Stimulated activated naive CD8-positive, alpha-beta T cell treated with anti-CD3 and anti-CD28 coated beads, Interleukin-15, Interleukin-2, amounts not matched to agents 100 U/mL and 50 U/mL, for 24 hours (primary cell): ENCODE measurements around the gene PIGR.

Source experiments
- ATAC-seq: fragments of 150-1000 bp; cut with Tn5 transposase; one replicate; pipeline ENCODE4 v1.10.0; 2021
- DNase-seq: peaks from one replicate; pipeline ENCODE4 v3.0.0; 2021

The PIGR gene

DNA sequence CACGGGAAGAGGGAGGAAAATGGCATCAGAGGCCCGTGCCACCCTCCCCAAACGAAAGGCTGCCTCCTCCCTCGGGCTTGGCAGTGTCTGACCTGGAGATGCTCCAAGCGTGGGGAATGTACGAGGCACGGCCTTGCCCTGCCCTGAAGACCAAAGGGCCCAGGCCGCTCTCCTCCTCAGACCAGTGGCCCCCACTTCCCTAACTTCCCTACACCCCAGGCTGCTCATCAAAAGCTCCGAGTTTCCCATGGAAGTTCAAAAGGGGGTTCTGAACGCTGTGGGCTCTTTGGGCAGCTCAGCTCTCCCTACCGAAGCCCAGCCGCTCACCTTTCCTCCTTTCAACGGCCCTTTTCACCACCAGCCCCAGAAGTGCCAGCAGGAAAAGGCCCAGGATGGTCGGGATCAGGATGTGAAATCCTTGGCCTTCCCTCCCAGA lies 36.4 kb downstream of the PIGR start:
- ATAC-seq: no peak
- no peak for DNase-seq

DNA sequence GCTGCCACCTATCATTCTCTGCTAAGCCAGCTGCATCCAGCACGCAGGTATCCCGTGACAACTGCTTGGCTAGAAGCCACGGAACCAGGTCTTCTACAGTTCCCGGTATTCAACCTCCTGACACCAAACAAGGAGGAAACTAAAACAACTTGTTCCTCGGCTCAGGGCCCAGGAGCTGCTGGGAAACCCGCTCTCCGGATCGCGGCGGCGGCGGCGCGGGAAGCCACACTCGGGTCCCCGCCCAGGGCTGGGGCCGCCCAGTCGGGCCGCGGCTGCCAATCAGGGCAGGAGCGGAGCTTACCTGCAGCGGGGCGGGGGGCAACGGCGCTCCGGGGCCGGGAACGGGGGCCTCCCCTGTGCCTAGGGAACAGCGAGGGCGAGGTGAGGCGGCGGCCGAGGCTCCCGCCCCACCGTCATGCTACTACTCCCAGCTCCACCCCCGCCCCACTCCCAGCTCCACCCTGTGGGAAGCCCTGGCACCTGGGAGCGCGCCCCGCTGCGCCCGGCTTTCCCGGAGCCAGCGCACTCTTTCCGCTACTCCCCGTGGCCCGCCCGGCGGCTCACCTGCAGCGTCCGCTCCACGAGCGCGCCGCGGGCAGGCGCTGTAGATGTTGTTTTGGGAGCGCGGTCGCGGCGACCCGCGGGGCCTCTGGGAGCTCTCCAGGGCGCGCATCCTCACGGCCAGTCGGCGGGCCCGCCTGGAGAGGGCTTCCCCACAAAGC lies 36.9 kb downstream of the PIGR start:
- DNase-seq: peak; percentile 62
- peak; percentile 17 for ATAC-seq

DNA sequence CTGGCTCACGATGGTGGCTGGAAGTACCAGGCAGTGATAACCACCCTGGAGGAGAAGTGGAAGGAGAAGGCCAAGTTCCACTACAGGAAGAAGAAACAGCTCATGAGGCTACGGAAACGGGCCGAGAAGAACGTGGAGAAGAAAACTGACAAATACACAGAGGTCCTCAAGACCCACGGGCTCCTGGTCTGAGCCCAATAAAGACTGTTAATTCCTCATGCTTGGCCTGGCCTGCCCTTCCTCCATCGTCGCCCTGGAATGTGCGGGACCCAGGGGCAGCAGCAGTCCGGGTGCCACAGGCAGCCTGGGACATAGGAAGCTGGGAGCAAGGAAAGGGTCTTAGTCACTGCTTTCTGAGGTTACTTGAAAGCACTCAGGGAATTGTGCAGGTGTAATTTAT lies 38.2 kb downstream of the PIGR start:
- no peak for DNase-seq
- ATAC-seq: no peak

DNA sequence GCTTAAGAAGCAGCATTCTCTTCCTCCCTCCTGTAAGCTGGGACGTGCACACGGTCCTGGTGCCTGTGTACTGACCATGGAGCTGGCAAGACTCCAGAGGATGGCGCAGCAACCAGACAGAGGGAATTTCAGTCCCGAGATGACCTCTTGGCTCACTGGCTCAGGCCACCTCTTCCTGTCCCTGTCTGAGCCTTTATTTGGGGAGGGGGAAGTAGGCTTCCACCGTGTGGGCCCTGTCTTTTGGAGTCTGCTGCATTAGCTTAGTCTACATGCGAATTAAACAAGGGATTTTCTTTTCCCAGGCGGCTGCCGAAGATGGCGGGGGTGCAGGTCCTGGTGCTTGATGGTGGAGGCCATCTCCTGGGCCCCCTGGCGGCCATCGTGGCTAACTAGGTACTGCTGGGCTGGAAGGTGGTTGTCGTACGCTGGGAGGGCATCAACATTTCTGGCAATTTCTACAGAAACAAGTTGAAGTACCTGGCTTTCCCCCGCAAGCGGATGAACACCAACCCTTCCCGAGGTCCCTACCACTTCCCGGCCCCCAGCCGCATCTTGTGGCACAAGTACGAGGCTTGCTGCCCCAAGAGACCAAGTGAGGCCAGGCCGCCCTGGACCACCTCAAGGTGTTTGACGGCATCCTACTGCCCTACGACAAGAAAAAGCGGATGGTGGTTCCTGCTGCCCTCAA lies 38.8 kb downstream of the PIGR start:
- ATAC-seq: no peak
- no peak for DNase-seq

DNA sequence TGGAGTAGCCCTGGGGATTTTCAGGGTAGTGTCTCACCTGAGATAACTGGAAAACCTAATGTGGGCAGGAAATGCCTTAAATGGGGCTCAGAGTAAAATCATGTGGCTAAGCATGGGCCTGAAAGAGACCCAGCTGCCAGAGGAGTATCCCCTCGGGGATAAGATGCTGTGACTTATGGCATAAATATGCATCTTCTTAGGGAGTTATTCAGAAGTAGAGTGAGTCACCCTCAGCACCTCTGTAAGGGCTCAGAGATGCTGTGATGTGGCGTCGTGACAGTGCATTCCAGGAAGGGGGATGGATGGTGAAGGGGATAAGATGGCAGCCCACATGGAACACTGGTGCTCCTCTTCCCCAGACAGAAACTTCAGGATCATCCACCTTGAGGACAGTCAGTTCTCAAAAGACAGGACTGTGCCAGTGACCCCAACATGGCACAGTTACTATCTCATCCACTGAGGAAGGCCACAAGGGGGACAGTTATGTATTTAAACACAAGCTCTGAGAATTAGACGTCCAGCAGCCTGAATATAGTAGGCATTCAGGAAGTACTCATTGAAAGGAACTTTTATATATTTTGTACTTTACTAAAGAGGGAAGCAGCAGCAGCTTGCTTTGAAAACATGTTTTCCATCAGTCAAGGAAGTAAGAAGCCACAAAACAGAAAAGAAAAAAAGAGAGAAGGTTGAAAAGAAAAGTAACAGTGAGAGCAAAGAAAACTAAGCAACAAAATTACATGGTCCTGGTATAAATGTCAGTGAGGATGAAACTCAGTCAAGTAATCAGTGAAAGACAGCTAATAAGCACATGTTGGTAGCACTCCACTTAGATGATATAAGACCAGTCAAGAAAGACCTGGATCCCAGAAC lies 40.7 kb downstream of the PIGR start:
- DNase-seq (peak; percentile 56), ATAC-seq (peak; percentile 94)

DNA sequence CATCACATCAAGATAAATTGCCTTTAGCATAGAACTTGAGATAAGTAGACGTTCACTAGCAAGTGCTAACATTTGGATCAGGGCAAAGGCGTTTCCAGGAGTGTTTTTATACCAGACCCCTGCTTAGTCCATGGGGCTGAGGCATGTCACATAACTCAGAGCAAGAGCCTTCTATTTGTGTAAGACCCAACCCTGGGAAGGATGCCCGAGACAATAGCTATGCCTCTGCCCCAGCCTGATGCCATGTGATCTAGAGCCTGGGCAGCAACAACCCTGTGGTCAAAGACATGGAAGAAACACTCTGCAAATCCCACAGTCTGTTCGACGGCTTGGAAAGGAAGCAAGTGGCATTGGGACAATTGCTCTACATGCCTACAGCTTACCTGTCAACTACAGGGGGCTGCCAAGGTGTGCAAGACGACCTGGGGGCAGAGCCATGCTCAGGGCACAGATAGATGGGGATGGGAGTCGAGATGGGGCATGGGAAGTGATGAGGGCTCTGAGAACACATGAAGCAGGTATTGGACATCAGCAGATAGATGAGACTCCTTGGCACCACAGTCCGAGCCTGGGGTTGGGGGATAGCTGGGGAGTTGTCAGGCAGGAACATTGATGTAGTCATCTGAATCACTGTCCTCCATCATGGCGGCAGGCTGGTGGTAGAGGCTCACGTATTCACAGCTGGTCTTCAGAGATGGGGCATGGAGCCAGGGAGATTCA lies 41.7 kb downstream of the PIGR start:
- DNase-seq (no peak), ATAC-seq (no peak)

GRCh38 chr1:206903687-206904086 lies 42.6 kb downstream of the PIGR start:
- ATAC-seq: no peak
- no peak for DNase-seq

- DNase-seq (no peak), ATAC-seq (no peak)
Observed at GRCh38 chr1:206902702-206903101, 43.6 kb downstream of the PIGR start.

GRCh38 chr1:206901944-206902343 lies 44.3 kb downstream of the PIGR start:
- no peak for DNase-seq
- no peak for ATAC-seq

- no peak for DNase-seq
- ATAC-seq: no peak
Observed at GRCh38 chr1:206900149-206900548, 46.1 kb downstream of the PIGR start.

GRCh38 chr1:206899717-206900116 lies 46.5 kb downstream of the PIGR start:
- ATAC-seq (no peak), DNase-seq (no peak)

DNA sequence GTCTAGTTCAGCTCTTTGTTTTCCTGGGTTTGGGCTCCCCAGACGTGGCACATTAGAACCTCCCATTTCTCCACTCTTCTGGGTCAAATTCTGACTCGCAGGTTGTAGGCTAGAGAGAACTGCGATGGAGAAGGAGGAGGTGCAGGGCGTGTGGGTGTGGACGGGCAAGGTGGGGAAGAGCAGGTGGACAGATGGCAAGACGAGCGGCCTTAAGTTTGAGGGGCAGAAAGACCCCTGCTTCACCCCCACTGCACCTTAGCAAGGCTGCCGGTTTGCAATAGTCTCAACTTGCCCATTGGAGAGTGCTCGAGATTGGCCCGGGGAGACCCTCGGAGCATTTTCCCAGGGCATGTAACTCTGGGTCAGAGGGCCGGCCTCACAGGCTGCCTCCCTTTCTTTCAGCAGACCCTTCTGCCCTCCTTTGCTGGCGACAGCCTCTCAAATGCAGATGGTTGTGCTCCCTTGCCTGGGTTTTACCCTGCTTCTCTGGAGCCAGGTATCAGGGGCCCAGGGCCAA lies 47.3 kb downstream of the PIGR start:
- DNase-seq (no peak), ATAC-seq (no peak)

DNA sequence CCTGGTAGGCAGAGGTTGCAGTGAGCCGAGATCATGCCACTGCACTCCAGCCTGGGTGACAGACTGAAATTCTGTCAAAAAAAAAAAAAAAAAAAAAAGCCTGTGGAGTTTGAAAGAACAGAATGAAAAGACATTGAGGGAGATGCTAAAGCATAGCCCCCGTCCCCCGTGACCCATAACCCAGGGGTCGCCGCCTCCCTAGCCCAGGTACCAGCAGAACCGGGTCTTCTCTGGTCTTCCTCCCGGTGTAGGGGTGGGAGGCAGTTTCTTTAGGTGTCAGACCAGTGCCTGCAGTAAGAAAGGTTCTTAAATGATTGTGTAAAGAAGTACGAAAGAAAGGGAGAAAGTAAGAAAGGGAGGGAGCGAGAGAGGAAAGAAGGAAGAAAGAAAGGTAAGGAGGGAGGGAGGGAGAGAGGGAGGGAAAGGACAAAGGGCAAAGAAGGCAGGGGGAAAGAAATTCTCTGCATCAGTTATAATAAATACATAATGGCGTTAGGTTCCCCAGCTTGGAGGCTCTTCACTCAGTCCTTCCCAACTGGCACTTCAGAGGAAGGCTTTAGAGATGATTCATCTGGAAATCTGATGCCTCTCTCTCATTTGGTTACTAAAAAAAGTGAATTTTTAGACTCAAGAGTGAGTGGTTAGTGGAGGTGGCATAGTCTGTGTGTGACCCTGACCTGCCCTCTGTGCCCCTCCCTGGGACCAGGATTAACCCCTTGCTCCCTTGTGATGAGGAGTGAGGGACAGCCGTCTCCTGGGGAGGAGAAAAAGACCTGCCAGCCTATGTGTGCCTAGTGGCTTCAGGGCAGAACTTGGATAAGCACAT lies 48.0 kb downstream of the PIGR start:
- no peak for DNase-seq
- ATAC-seq: peak; percentile 7

DNA sequence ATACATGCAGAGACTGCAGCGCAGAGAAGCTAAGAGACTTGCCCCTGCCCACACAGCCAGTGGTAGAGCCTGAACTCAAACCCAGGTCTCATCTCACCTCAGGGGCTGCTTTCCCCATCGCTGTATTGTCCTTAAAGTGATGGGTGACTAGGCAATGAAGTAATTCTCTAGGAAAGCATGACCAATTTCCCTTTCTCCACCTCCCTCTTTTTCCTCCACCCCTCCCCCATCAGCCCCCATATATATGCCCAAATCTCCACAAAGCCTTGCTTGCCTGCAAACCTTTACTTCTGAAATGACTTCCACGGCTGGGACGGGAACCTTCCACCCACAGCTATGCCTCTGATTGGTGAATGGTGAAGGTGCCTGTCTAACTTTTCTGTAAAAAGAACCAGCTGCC lies 49.1 kb downstream of the PIGR start, which contains the start of gene IL24:
Gene IL24 (plus strand): TSS at position 269 of the 400 bp plus-strand sequence. CDS start 390 bp downstream, outside the sequence.
- DNase-seq (peak; percentile 73), ATAC-seq (peak; percentile 84)

DNA sequence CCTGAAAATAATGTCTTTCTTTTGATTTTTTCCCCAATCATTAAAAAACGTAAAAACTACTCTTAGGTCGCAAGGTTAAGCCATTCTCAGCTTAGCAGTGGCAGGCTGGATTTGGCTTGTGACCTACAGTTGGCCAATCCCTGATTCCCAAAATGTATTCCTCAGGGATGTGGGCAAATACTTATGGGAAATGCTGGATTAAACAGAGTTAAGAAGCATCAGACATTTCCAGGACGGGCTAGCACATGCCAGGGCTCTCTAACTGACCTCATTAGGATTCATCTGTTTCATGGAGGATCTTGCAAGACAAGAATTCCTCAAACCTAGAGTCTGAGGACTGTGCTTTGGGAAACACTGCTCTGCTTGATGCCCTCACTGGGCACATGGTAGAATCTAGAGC lies 50.0 kb downstream of the PIGR start:
- ATAC-seq: no peak
- DNase-seq: no peak

- DNase-seq: no peak
- ATAC-seq: no peak
Observed at GRCh38 chr1:206895837-206896242, 50.4 kb downstream of the PIGR start.

DNA sequence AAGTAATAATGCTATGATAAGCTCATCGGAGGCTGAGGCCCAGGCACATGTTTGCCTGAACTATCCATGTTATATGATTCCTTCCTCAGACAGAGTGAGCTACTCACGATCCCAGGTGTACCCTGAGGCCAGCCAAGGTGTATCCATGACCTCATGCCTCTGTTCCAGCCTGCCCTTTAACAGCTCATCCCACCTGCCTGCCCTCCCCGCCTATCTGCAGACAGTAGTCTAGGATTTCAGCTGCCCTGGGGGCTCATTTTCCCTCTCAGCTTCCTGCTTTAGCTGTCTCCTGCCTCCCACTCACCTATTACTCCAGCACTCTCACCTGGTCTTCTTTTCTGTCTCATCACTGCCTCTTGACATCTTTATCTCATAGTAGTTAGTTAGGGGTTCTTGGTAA lies 50.9 kb downstream of the PIGR start:
- DNase-seq (no peak), ATAC-seq (no peak)

DNA sequence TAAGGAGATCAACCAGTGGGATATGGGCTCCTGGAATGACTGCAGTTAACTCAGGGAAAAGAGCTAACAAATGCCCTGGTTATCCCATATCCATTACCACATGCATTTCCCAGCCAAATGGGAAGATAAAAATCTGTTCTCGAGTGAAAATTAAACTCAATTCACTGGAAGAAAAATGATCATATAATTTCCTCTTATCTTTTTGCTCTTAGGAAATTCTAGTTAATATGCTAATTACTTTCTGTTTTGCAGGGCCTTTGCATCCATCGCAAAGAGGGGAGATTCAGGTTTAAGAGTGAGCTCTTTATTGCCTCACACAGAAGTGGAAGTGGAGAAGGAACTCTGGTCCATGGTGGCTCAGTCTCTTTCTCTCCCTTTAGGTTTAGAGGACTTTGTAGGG lies 52.9 kb downstream of the PIGR start:
- DNase-seq: no peak
- ATAC-seq: no peak

- DNase-seq: no peak
Observed at GRCh38 chr1:206892351-206892984, 53.8 kb downstream of the PIGR start.

DNA sequence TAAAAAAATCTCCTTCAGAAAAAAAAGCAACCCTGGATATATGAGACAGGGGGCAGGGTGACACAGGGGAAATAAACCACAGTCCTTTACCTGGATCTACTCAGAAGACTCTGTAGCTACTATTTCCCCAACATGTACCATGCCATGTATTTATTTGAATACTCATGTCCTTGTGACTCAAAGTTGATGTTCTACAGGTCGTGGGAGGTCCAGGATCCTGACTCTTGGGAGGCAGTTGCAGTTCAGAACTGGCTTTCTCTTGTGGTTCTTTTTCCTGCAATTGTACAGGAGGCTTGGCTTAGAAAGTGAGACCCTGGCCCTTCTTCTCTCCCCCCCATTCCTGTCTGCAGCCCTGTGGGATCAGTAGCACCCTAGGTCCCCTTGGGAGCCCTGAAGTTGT lies 54.9 kb downstream of the PIGR start:
- no peak for ATAC-seq

More at GRCh38 chr1:206892351-206892984, 53.8 kb downstream of the PIGR start:
- ATAC-seq: peak; percentile 47

More for the DNA sequence above, 54.9 kb downstream of the PIGR start:
- no peak for DNase-seq
